H1 (cell line): ENCODE results near the gene SLC19A1. TPM values are rescaled to one million over a fixed set of nuclear protein-coding genes. Genes with fewer than 3 reads are reported as not detected.
A peak's percentile ranks its signal among the peaks of the same experiment; 100 is the strongest.

Experiments used
- CTCF ChIA-PET: fragments of 300-600 bp; sonication (Branson Sonifier 250); formaldehyde crosslinking; loops from one replicate; lab custom pipeline; 2021; ENCODE audit not compliant: partially characterized antibody; lab: Charles Lee
- POLR2A ChIA-PET: fragments of 300-600 bp; sonication (Branson Sonifier 250); formaldehyde crosslinking; loops from one replicate; lab custom pipeline; 2021; ENCODE audit warnings: inconsistent platforms; ENCODE audit not compliant: partially characterized antibody; lab: Charles Lee
- DNase-seq, 2 experiments: peaks; one replicate each; pipeline versions ENCODE4 v3.0.0 to v3.0.0-alpha.2; 2010 to 2022; ENCODE audit warnings: low spot score in 2 of 2, low read depth in 1 of 2, mixed read lengths in 1 of 2
- FAIRE-seq: peaks from 2 replicates; lab custom pipeline; 2011; peaks lifted over from hg19 to GRCh38; lab: Jason Lieb, UNC
- H2AFZ ChIP-seq: 2 replicates; pipeline ENCODE4 v1.8.1; 2012; ENCODE audit warnings: low read length, inconsistent platforms
- H2AK5ac ChIP-seq: 2 replicates; pipeline ENCODE4 v1.6.1; 2013; ENCODE audit warnings: low read depth, low read length
- H2BK120ac ChIP-seq: replicated peaks from 2 replicates; pipeline ENCODE3; 2013; ENCODE audit warnings: low read depth, low read length, inconsistent platforms
- H2BK12ac ChIP-seq: 2 replicates; pipeline ENCODE4 v1.6.1; 2013; ENCODE audit warnings: low read depth, low read length
- H2BK15ac ChIP-seq: 2 replicates; pipeline ENCODE4 v1.6.1; 2013; ENCODE audit warnings: low read length
- H2BK20ac ChIP-seq: 2 replicates; pipeline ENCODE4 v1.6.1; 2013; ENCODE audit warnings: low read length
- H2BK5ac ChIP-seq: 2 replicates; pipeline ENCODE4 v1.6.1; 2013; ENCODE audit warnings: low read depth, low read length
- H3K14ac ChIP-seq: 2 replicates; pipeline ENCODE4 v1.6.1; 2013; ENCODE audit warnings: inconsistent platforms; ENCODE audit not compliant: insufficient read length
- H3K18ac ChIP-seq: 2 replicates; pipeline ENCODE4 v1.6.1; 2013; ENCODE audit warnings: low read length; ENCODE audit errors: extremely low read depth
- H3K23ac ChIP-seq: 2 replicates; pipeline ENCODE4 v1.6.1; 2013; ENCODE audit warnings: inconsistent platforms; ENCODE audit not compliant: insufficient read length
- H3K23me2 ChIP-seq: 2 replicates; pipeline ENCODE4 v1.6.1; 2013; ENCODE audit warnings: low read depth, low read length
- H3K27ac ChIP-seq: 2 replicates; pipeline ENCODE4 v1.6.1; 2011; ENCODE audit warnings: low read depth, low read length, inconsistent platforms
- H3K27me3 ChIP-seq, 4 experiments: replicated peaks in 1 of 4; 1 replicate in 1 of 4; 2 replicates in 3 of 4; pipeline versions ENCODE4 v1.6.1 to v1.8.1; 2011 to 2013; ENCODE audit warnings: low read length in 3 of 4, mild to moderate bottlenecking in 3 of 4, inconsistent platforms in 2 of 4, mixed read lengths in 2 of 4, moderate library complexity in 1 of 4; ENCODE audit not compliant: control insufficient read depth in 3 of 4, insufficient read depth in 3 of 4; ENCODE audit errors: extremely low read depth in 1 of 4
- H3K36me3 ChIP-seq, 4 experiments: 2 replicates each; pipeline versions ENCODE4 v1.6.1 to v1.8.1; 2011 to 2013; ENCODE audit warnings: mild to moderate bottlenecking in 4 of 4, low read length in 3 of 4, moderate library complexity in 2 of 4, control low read depth in 1 of 4, inconsistent platforms in 1 of 4; ENCODE audit not compliant: insufficient read depth in 4 of 4, control insufficient read depth in 2 of 4
- H3K4ac ChIP-seq: replicated peaks from 2 replicates; pipeline ENCODE3; 2013; ENCODE audit warnings: low read length, low read depth, mixed read lengths, inconsistent platforms; ENCODE audit not compliant: insufficient read length
- H3K4me1 ChIP-seq, 4 experiments: replicated peaks in 1 of 4; 1 replicate in 1 of 4; 2 replicates in 3 of 4; pipeline versions ENCODE4 v1.6.1 to v1.8.1; 2011 to 2013; ENCODE audit warnings: low read length in 3 of 4, inconsistent platforms in 2 of 4, mixed read lengths in 1 of 4; ENCODE audit not compliant: insufficient read depth in 4 of 4, control insufficient read depth in 3 of 4
- H3K4me2 ChIP-seq, 2 experiments: 2 replicates each; pipeline versions ENCODE4 v1.6.1 to v1.8.1; 2011 to 2013; ENCODE audit warnings: low read depth in 2 of 2, low read length in 2 of 2, control low read depth in 1 of 2, inconsistent platforms in 1 of 2, mild to moderate bottlenecking in 1 of 2; ENCODE audit not compliant: insufficient read depth in 1 of 2
- H3K4me3 ChIP-seq, 4 experiments: fragments of 200-600, 300-600 bp in 1 of 4; sonication (generic), shearing (Covaris generic), sonication (Bioruptor Twin) in 1 of 4; 2 replicates each; pipeline versions ENCODE4 v1.5.1 to v1.8.1; 2011 to 2016; ENCODE audit warnings: low read length in 4 of 4, low read depth in 3 of 4, control low read depth in 2 of 4, inconsistent platforms in 2 of 4, mild to moderate bottlenecking in 2 of 4, mixed read lengths in 1 of 4, moderate library complexity in 1 of 4; ENCODE audit not compliant: insufficient read depth in 2 of 4; ENCODE audit errors: extremely low read depth in 1 of 4
- H3K56ac ChIP-seq: replicated peaks from 2 replicates; pipeline ENCODE3; 2013; ENCODE audit warnings: low read depth, mild to moderate bottlenecking, mixed read lengths, low read length, inconsistent platforms; ENCODE audit not compliant: insufficient read length
- H3K79me1 ChIP-seq: 2 replicates; pipeline ENCODE4 v1.6.1; 2013; ENCODE audit warnings: low read depth, low read length, control low read depth
- H3K79me2 ChIP-seq, 2 experiments: 2 replicates each; pipeline versions ENCODE4 v1.6.1 to v1.8.1; 2012 to 2013; ENCODE audit warnings: low read length in 2 of 2, mild to moderate bottlenecking in 2 of 2, inconsistent platforms in 1 of 2; ENCODE audit not compliant: insufficient read depth in 2 of 2, control insufficient read depth in 1 of 2
- H3K9ac ChIP-seq, 4 experiments: replicated peaks in 1 of 4; 1 replicate in 1 of 4; 2 replicates in 3 of 4; pipeline versions ENCODE4 v1.6.1 to v1.8.1; 2011 to 2013; ENCODE audit warnings: low read depth in 3 of 4, low read length in 3 of 4, control low read depth in 2 of 4, mild to moderate bottlenecking in 2 of 4, moderate library complexity in 2 of 4, inconsistent platforms in 1 of 4; ENCODE audit errors: extremely low read depth in 1 of 4
- H3K9me3 ChIP-seq, 2 experiments: 2 replicates each; pipeline versions ENCODE4 v1.6.1 to v1.8.1; 2012 to 2013; ENCODE audit warnings: mild to moderate bottlenecking in 2 of 2, moderate library complexity in 2 of 2, control low read depth in 1 of 2, inconsistent platforms in 1 of 2, low read depth in 1 of 2, low read length in 1 of 2, mixed read lengths in 1 of 2; ENCODE audit not compliant: insufficient read depth in 2 of 2
- H4K20me1 ChIP-seq, 2 experiments: replicated peaks in 1 of 2; 2 replicates each; pipeline versions ENCODE3 to v1.8.1; 2011 to 2013; ENCODE audit warnings: inconsistent platforms in 2 of 2, low read length in 2 of 2, mild to moderate bottlenecking in 1 of 2; ENCODE audit not compliant: insufficient read depth in 2 of 2, control insufficient read depth in 1 of 2
- H4K5ac ChIP-seq: 2 replicates; pipeline ENCODE4 v1.6.1; 2013; ENCODE audit warnings: low read length, low read depth, mixed read lengths, inconsistent platforms; ENCODE audit not compliant: insufficient read length
- H4K8ac ChIP-seq: 2 replicates; pipeline ENCODE4 v1.8.0; 2013; ENCODE audit warnings: mild to moderate bottlenecking, moderate library complexity, low read length, inconsistent platforms; ENCODE audit not compliant: insufficient read depth; ENCODE audit errors: extremely low read depth
- H4K91ac ChIP-seq: replicated peaks from 2 replicates; pipeline ENCODE3; 2013; ENCODE audit warnings: low read length, mixed read lengths, inconsistent platforms; ENCODE audit not compliant: insufficient read length
- ASH2L ChIP-seq: fragments of 200-600, 300-600 bp; sonication (generic); IDR thresholded peaks from one replicate; pipeline ENCODE4 v1.7.1; 2017; ENCODE audit warnings: low read length
- ATF3 ChIP-seq: IDR thresholded peaks from 2 replicates; pipeline ENCODE4 v1.6.1; 2011; ENCODE audit warnings: low read depth, mild to moderate bottlenecking, low read length; ENCODE audit not compliant: insufficient read depth
- BCL11A ChIP-seq, 2 experiments: IDR thresholded peaks; one replicate each; pipeline ENCODE4 v1.6.1; 2011; ENCODE audit warnings: low read depth in 2 of 2, low read length in 2 of 2, mild to moderate bottlenecking in 2 of 2
- CHD1 ChIP-seq: IDR thresholded peaks from 2 replicates; pipeline ENCODE4 v1.6.1; 2012; ENCODE audit warnings: low read depth, low read length, improper control_type of control experiment
- CHD2 ChIP-seq: IDR thresholded peaks from 2 replicates; pipeline ENCODE4 v1.6.1; 2012; ENCODE audit warnings: low read length, improper control_type of control experiment
- CREB1 ChIP-seq: IDR thresholded peaks from 2 replicates; pipeline ENCODE4 v1.6.1; 2012; ENCODE audit warnings: inconsistent platforms
- HDAC6 ChIP-seq: IDR thresholded peaks from one replicate; pipeline ENCODE4 v1.7.1; 2012; ENCODE audit warnings: low read depth, mild to moderate bottlenecking, inconsistent platforms, low read length, moderate library complexity
- JUN ChIP-seq: IDR thresholded peaks from 2 replicates; pipeline ENCODE4 v1.6.1; 2011; ENCODE audit warnings: low read depth, mild to moderate bottlenecking, improper control_type of control experiment, low read length
- JUND ChIP-seq: IDR thresholded peaks from 2 replicates; pipeline ENCODE4 v1.6.1; 2011; ENCODE audit warnings: mild to moderate bottlenecking, improper control_type of control experiment, low read length
- KDM4A ChIP-seq: IDR thresholded peaks from one replicate; pipeline ENCODE4 v1.7.1; 2012; ENCODE audit warnings: low read depth, mild to moderate bottlenecking, moderate library complexity, low read length, inconsistent platforms; ENCODE audit not compliant: severe bottlenecking
- PHF8 ChIP-seq: fragments of 200-600 bp; sonication (generic); conservative IDR thresholded peaks from 2 replicates; pipeline ENCODE4 v1.7.1; 2012; ENCODE audit warnings: low read depth, mild to moderate bottlenecking, inconsistent platforms, low read length, moderate library complexity
- RNF2 ChIP-seq: fragments of 200-900, 300-1000 bp; sonication (generic); IDR thresholded peaks from 2 replicates; pipeline ENCODE4 v1.7.1; 2016; ENCODE audit warnings: borderline replicate concordance, low read depth, mild to moderate bottlenecking, antibody characterized with exemption, low read length; ENCODE audit not compliant: poor library complexity, severe bottlenecking; ENCODE audit errors: missing control alignments
- WGBS, 2 experiments: shearing (Covaris generic) in 1 of 2; methylation state at CpG; one replicate each; pipeline versions ENCODE4 v1.1.6 to v1.1.7; 2013 to 2015; ENCODE audit warnings: low lambda C conversion rate in 2 of 2, mixed read lengths in 2 of 2, inconsistent platforms in 1 of 2, low coverage in 1 of 2, missing lambda C conversion rate in 1 of 2; ENCODE audit not compliant: insufficient replicate concordance in 2 of 2, insufficient coverage in 1 of 2, insufficient read length in 1 of 2; ENCODE audit errors: extremely low coverage in 1 of 2, missing lambda C conversion rate in 1 of 2; 5-methylcytosine and 5-hydroxymethylcytosine counted together
- polyA plus RNA-seq, 7 experiments: library from polyadenylated mRNA; depleted of rRNA in 3 of 7; stranded (reverse) in 5 of 7; unstranded in 2 of 7; fragments of >200 nt in 5 of 7; fragments of 200-250 nt in 2 of 7; gene quantifications; 1 replicate in 5 of 7; 2 replicates in 1 of 7; 4 replicates in 1 of 7; pipeline versions ENCODE4 v1.2.1 to v1.2.3, GENCODE V29; 2011 to 2013; ENCODE audit warnings: missing spikeins in 2 of 7, mixed read lengths in 2 of 7
- total RNA-seq: library from RNA; stranded (reverse); fragmentation: NEBNext Ultra II Directional; extraction: Animal tissue kit (Norgen Biotek cat#: 25700); gene quantifications from 2 replicates; pipeline ENCODE4 v1.2.1, GENCODE V29; 2021

The SLC19A1 gene
- total and polyA plus RNA-seq, 2 of the 8 experiments (the other 6 are each of a cell fraction or from before 2014, with no cell fraction given): 31.6 to 43.8 TPM

GRCh38 chr21:45507888-45508508 lies 34.2 kb downstream of the SLC19A1 start:
- Histone ChIP-seq H3K27ac (no peak overlapping the region), H2AFZ (no peak overlapping the region), H3K56ac (peak overlapping the region; percentile 69), H3K27me3 (no peaks in the 10 kb centered on the region), H4K8ac (no peak overlapping the region), H2BK12ac (no peak overlapping the region), H2AK5ac (no peak overlapping the region), H3K9ac (no peak overlapping the region), H4K20me1 (peaks cover 5 to 24% of the 10 kb centered on the region in 2 experiments), H3K18ac (no peak overlapping the region), H2BK120ac (no peak overlapping the region), H3K14ac (no peak overlapping the region), H3K23ac (no peak overlapping the region), H2BK5ac (no peak overlapping the region), H3K79me2 (no peaks in the 10 kb centered on the region), H4K5ac (no peak overlapping the region), H2BK20ac (no peak overlapping the region), H2BK15ac (no peak overlapping the region), H3K23me2 (peaks cover 6% of the 10 kb centered on the region; the same call in 1 of the 2 replicates), H3K79me1 (no peaks in the 10 kb centered on the region), H4K91ac (no peak overlapping the region), H3K36me3 (peaks cover 0 to 45% (median 8%) of the 10 kb centered on the region in 4 experiments; a peak in 5 of 8 replicates), H3K9me3 (no peaks in the 10 kb centered on the region), H3K4me1 (no peaks in the 10 kb centered on the region; a peak in 1 of 7 replicates), H3K4me2 (no peak overlapping the region), H3K4ac (no peak overlapping the region), H3K4me3 (no peak overlapping the region)
- FAIRE-seq: no peak
- POLR2A ChIA-PET: interaction anchor here (0.9 to 2.0 kb wide), 4 partner anchors 13 to 24 kb away, joined by 3 to 6 read pairs (median 4); no protein-coding TSS in a partner anchor
- DNase-seq: no peak
- WGBS, 2 experiments: 78% methylated on average over 1 of the region's 3 CpGs; no CpG with 5 or more reads in 1 of the 2 experiments
- CTCF ChIA-PET: interaction anchor here (1.0 to 1.3 kb wide), 2 partner anchors 13 to 25 kb away, joined by 3 read pairs; no protein-coding TSS in a partner anchor
- TF ChIP-seq JUND: no peak
- no peak for TF ChIP-seq PHF8
- no peak for TF ChIP-seq ATF3
- no peak for TF ChIP-seq RNF2
- TF ChIP-seq CREB1: no peak
- no peak for TF ChIP-seq JUN
- no peak for TF ChIP-seq HDAC6
- no peak for TF ChIP-seq BCL11A (IDR thresholded peaks at IDR 0.05; ENCODE audit: low read depth in 2 of 2, low read length in 2 of 2)
- no peak for TF ChIP-seq ASH2L
- TF ChIP-seq KDM4A: no peak
- no peak for TF ChIP-seq CHD1
- TF ChIP-seq CHD2: no peak
